DND-41 (cell line): Measurements from ENCODE around the gene OR1J4.

Experiments used
- ATAC-seq: fragments of 200-7000 bp; cut with Tn5 transposase; 3 replicates; pipeline ENCODE4 v1.9.1; 2021; ENCODE audit warnings: low read depth; ENCODE audit not compliant: insufficient read depth
- DNase-seq: peaks from one replicate; pipeline ENCODE4 v3.0.0-alpha.2; 2020
- H2AFZ ChIP-seq: 2 replicates; pipeline ENCODE4 v1.6.0; 2012; ENCODE audit warnings: low read depth, low read length
- H3K27ac ChIP-seq: 2 replicates; pipeline ENCODE4 v1.5.1; 2012; ENCODE audit warnings: low read length, inconsistent platforms
- H3K27me3 ChIP-seq: fragments of 200-600 bp; sonication (generic); 2 replicates; pipeline ENCODE4 v1.6.0; 2012; ENCODE audit warnings: low read length, mild to moderate bottlenecking, inconsistent platforms; ENCODE audit not compliant: insufficient read depth, poor library complexity
- H3K36me3 ChIP-seq: 2 replicates; pipeline ENCODE4 v1.5.1; 2012; ENCODE audit warnings: low read length, inconsistent platforms; ENCODE audit not compliant: insufficient read depth
- H3K4me1 ChIP-seq: 2 replicates; pipeline ENCODE4 v1.5.1; 2012; ENCODE audit warnings: mild to moderate bottlenecking, low read length; ENCODE audit not compliant: insufficient read depth
- H3K4me2 ChIP-seq: 2 replicates; pipeline ENCODE4 v1.6.0; 2012; ENCODE audit warnings: mild to moderate bottlenecking, moderate library complexity, low read length, inconsistent platforms; ENCODE audit not compliant: insufficient read depth
- H3K4me3 ChIP-seq, 2 experiments: fragments of 200-600 bp in 1 of 2; shearing (Covaris generic) in 1 of 2; 2 replicates each; pipeline ENCODE4 v1.5.1; 2012 to 2016; ENCODE audit warnings: inconsistent platforms in 2 of 2, low read length in 2 of 2, mild to moderate bottlenecking in 2 of 2, low read depth in 1 of 2, moderate library complexity in 1 of 2
- H3K79me2 ChIP-seq: 2 replicates; pipeline ENCODE4 v1.6.0; 2012; ENCODE audit warnings: low read length, inconsistent platforms; ENCODE audit not compliant: insufficient read depth
- H3K9ac ChIP-seq: 2 replicates; pipeline ENCODE4 v1.6.0; 2012; ENCODE audit warnings: low read depth, mild to moderate bottlenecking, inconsistent platforms, low read length, moderate library complexity
- H3K9me3 ChIP-seq: 2 replicates; pipeline ENCODE4 v1.5.1; 2012; ENCODE audit warnings: low read length, moderate library complexity, mild to moderate bottlenecking, inconsistent platforms; ENCODE audit not compliant: insufficient read depth, severe bottlenecking
- H4K20me1 ChIP-seq: 2 replicates; pipeline ENCODE4 v1.6.0; 2012; ENCODE audit warnings: low read length; ENCODE audit not compliant: insufficient read depth
- EZH2 ChIP-seq: IDR thresholded peaks from 3 replicates; pipeline ENCODE4 v1.6.1; 2012; ENCODE audit warnings: borderline replicate concordance, low read depth, mild to moderate bottlenecking, moderate library complexity, low read length, inconsistent platforms; ENCODE audit not compliant: severe bottlenecking
- TF ChIP-seq, protein P1 (sequence below): IDR thresholded peaks from 2 replicates; pipeline ENCODE4 v1.5.1; 2012; ENCODE audit warnings: borderline replicate concordance, low read length, moderate library complexity, mild to moderate bottlenecking; ENCODE audit not compliant: poor library complexity, severe bottlenecking; ENCODE audit errors: extremely low read depth

OR1J4 gene

DNA sequence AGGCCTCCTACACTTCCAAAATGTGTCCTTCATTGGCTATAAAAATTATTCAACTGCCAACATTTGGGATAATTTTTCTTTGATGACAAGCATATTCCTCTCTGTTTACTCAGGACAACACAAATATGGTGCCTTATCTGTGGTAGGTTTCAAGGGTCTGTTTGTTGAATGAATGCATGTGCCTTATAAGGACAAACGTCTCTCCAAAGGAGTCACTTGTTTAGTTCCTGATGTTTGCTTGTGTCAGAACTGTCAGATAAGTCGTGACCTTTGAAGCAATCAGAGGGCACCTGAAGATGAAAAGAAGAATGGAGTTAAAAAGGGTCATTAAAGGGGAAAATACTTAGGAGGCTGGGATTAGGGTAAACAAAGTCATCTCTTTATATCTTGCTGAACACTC, 12.0 kb upstream of the OR1J4 start:
- TF ChIP-seq EZH2 = no peak
- TF ChIP-seq, protein P1, sequence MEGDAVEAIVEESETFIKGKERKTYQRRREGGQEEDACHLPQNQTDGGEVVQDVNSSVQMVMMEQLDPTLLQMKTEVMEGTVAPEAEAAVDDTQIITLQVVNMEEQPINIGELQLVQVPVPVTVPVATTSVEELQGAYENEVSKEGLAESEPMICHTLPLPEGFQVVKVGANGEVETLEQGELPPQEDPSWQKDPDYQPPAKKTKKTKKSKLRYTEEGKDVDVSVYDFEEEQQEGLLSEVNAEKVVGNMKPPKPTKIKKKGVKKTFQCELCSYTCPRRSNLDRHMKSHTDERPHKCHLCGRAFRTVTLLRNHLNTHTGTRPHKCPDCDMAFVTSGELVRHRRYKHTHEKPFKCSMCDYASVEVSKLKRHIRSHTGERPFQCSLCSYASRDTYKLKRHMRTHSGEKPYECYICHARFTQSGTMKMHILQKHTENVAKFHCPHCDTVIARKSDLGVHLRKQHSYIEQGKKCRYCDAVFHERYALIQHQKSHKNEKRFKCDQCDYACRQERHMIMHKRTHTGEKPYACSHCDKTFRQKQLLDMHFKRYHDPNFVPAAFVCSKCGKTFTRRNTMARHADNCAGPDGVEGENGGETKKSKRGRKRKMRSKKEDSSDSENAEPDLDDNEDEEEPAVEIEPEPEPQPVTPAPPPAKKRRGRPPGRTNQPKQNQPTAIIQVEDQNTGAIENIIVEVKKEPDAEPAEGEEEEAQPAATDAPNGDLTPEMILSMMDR = no peak
- Histone ChIP-seq H3K27ac (no peak overlapping the region), H3K4me1 (no peaks in the 10 kb centered on the region), H3K9ac (no peak overlapping the region), H3K9me3 (no peaks in the 10 kb centered on the region), H3K27me3 (no peaks in the 10 kb centered on the region), H2AFZ (no peak overlapping the region), H3K79me2 (no peaks in the 10 kb centered on the region), H3K36me3 (no peaks in the 10 kb centered on the region), H3K4me3 (no peak overlapping the region), H3K4me2 (no peak overlapping the region), H4K20me1 (no peaks in the 10 kb centered on the region)
- no peak for ATAC-seq
- DNase-seq = no peak

DNA sequence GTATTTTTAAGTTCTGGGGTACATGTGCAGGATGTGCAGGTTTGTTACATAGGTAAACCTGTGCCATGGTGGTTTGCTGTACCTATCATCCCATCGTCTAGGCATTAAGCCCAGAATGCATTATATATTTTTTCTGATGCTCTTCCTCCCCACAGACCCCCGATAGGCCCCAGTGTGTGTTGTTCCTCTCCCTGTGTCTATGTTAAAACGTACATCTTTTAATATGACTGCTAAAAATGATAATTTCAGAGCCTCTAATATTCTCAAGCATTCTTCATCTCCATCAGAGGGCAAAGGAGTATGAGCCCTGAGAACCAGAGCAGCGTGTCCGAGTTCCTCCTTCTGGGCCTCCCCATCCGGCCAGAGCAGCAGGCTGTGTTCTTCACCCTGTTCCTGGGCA, 8.4 kb upstream of the OR1J4 start, which contains the start of gene OR1J2:
TSS of gene OR1J2 (plus strand) at position 301 of the 400 bp plus-strand sequence. CDS start at position 301, 0 bp downstream.
- H3K36me3 ChIP-seq = no peaks in the 10 kb centered on the region
- H3K4me3 ChIP-seq = no peak within 1 kb of the TSS
- no peak within 1 kb of the TSS for H2AFZ ChIP-seq
- H3K4me1 ChIP-seq = no peaks in the 10 kb centered on the region
- H3K27me3 ChIP-seq = no peaks in the 10 kb centered on the region
- H3K4me2 ChIP-seq = no peak within 1 kb of the TSS
- no peaks in the 10 kb centered on the region for H3K79me2 ChIP-seq
- H3K9ac ChIP-seq = no peak within 1 kb of the TSS
- no peak within 1 kb of the TSS for H3K27ac ChIP-seq
- no peak for TF ChIP-seq EZH2
- TF ChIP-seq, protein P1 = no peak
- no peaks in the 10 kb centered on the region for H4K20me1 ChIP-seq
- no peak for DNase-seq
- ATAC-seq = no peak
- no peaks in the 10 kb centered on the region for H3K9me3 ChIP-seq

DNA sequence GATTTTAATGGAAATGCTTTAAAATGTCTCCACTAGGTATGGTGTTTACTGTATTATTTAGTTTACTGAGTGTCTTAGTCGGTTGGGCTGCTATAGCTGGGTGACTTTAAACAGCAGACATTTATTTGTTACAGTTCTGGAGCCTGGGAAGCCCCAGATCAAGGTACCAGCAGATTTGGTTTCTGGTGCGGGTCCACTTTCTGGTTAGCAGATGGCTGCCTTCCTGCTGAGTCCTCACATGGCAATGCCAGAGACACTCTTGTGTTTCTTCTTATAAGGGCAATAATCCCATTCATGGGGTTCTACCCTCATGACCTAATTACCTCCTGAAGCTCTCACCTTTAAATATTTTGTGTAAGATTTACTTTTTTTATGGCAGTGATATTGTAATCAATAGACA, 715 bp upstream of the OR1J4 start:
- TF ChIP-seq, protein P1 = no peak
- no peak for TF ChIP-seq EZH2
- no peak for DNase-seq
- ATAC-seq = no peak
- no peak overlapping the region for H3K9ac ChIP-seq
- no peak overlapping the region for H3K4me3 ChIP-seq
- no peak overlapping the region for H3K4me2 ChIP-seq
- no peaks in the 10 kb centered on the region for H3K4me1 ChIP-seq
- no peaks in the 10 kb centered on the region for H3K9me3 ChIP-seq
- H3K79me2 ChIP-seq = no peaks in the 10 kb centered on the region
- no peaks in the 10 kb centered on the region for H4K20me1 ChIP-seq
- no peak overlapping the region for H2AFZ ChIP-seq
- H3K27ac ChIP-seq = no peak overlapping the region
- peaks cover 2% of the 10 kb centered on the region for H3K27me3 ChIP-seq
- H3K36me3 ChIP-seq = no peaks in the 10 kb centered on the region

DNA sequence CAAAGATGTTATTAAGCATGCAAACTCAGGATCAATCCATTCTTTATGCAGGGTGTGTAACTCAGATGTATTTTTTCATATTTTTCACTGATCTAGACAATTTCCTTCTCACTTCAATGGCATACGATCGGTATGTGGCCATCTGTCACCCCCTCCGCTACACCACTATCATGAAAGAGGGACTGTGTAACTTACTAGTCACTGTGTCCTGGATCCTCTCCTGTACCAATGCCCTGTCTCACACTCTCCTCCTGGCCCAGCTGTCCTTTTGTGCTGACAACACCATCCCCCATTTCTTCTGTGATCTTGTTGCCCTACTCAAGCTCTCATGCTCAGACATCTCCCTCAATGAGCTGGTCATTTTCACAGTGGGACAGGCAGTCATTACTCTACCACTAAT, 435 bp downstream of the OR1J4 start:
- Histone ChIP-seq H3K9me3 (no peaks in the 10 kb centered on the region), H3K27me3 (peaks cover 2% of the 10 kb centered on the region), H3K36me3 (no peaks in the 10 kb centered on the region), H4K20me1 (no peaks in the 10 kb centered on the region), H3K27ac (no peak overlapping the region), H2AFZ (no peak overlapping the region), H3K79me2 (no peaks in the 10 kb centered on the region), H3K4me1 (no peaks in the 10 kb centered on the region), H3K4me2 (no peak overlapping the region), H3K9ac (no peak overlapping the region), H3K4me3 (no peak overlapping the region)
- no peak for TF ChIP-seq EZH2
- TF ChIP-seq, protein P1 = no peak
- DNase-seq = no peak
- no peak for ATAC-seq
